Activated CD4-positive, alpha-beta T cell treated with anti-CD3 and anti-CD28 coated beads for 24 hours (primary cell): ENCODE results near the gene TTC28.
"Not testable (repeated sequence)": the region's sequence is repeated elsewhere in the genome, so short reads cannot be mapped to it uniquely, and the experiment has no call there.

Experiments
- DNase-seq, 2 donors: peaks; one replicate each; pipeline ENCODE4 v3.0.0-alpha.2; 2020; ENCODE audit warnings: low read depth in 2 of 2

The TTC28 gene

GRCh38 chr22:28185130-28185529 lies 494.5 kb downstream of the TTC28 start:
- no peak for DNase-seq

DNA sequence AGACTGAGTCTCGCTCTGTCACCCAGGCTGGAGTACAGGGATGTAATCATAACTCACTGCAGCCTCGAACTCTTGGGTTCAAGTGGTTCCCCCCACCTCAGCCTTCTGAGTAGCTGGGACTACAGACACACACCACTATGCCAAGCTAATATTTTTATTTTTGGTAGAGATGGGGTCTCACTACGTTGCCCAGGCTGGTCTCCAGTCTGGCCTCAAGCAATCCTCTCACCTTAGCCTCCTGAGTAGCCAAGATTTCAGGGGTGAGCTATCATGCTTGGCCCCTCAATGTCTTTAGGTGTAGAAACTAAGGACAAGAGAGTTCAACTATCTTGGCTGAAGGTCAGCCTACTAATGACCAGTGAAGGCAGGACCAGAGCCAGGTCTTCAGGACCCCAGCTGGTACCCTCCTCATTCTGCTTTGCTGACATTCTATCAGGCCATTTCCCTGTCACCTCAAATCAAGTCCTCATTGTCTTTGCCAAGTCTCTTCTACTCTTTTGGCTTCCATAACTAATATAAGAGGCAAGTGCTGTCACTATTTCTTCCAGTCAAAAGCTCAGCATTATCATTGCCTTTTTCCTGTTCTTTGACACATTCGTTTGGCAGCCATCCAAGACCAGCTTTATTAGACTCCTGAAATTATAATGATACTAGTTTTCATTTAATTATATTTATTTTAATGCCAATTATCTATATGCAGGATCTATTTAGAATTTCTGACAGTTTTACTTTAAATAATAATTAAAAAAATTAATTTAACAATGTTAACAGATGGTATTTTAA lies 496.4 kb downstream of the TTC28 start:
- no peak for DNase-seq

DNA sequence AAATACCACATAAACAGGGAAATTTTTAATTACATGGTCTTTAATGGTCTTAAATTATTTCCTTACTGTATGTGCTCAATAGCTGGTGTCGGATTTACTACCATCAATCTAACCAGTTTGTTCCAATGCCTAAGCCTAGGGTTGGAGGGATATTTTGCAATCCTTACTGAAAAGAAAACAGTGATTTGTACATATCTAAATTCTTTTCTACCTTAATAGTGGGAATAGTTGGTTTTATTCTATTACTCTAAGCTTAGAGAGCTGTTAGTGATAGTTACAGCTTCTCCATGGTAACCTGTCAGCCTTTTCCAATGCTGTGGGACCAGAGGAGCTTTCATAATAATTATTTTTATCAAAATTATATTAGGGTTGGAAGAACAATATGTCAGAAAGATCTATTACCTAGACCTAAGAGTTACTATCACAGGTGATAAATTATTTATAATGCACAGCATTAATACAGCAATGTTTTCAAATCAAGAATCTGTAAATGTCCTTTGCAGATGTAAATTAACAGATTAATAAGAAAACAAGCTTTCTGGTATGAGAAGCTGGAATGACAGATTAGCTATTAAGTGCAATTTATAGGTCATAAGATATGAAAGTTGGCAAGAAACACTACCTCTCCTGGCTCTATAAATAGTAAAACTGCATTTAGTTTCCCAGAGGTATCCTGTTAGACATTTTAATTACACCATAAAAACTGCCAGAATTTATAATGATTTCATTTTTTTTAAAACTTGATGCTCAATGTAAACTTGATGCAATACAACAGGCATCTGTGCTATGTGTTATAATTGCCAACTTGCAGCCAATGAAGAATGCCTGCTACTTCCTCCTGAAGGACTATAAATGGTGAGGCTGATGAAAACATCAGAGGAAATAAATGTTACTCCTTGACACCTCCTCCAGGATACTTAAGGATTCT lies 498.6 kb downstream of the TTC28 start:
- no peak for DNase-seq

DNA sequence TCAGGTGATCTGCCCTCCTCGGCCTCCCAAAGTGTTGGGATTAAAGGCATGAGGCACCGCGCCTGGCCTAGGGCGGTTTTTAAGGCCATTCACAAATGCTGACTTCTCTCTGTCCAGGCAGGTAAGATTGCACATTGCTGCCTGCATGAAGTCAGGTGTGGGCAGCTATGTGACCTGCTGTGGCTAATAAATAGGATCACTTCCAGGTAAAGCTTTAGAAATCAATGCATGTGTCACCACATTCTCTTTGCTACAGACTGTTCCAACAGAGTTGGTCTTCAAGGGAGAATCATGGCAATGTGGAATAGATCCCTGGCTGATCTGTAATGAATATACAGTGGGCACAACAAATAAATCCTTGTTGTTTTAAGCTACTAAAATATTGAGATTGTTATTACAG lies 500.2 kb downstream of the TTC28 start:
- no peak for DNase-seq

- no peak for DNase-seq
These were observed 503.7 kb downstream of the TTC28 start for GRCh38 chr22:28175730-28176492.

GRCh38 chr22:28174509-28174908 lies 505.1 kb downstream of the TTC28 start:
- no peak for DNase-seq

- DNase-seq, result no peak
These were observed 506.6 kb downstream of the TTC28 start for GRCh38 chr22:28172892-28173670.

GRCh38 chr22:28171712-28172111 lies 507.9 kb downstream of the TTC28 start:
- DNase-seq, result no peak

- no peak for DNase-seq
These were observed 508.5 kb downstream of the TTC28 start for GRCh38 chr22:28171115-28171514.

GRCh38 chr22:28169314-28169713 lies 510.3 kb downstream of the TTC28 start:
- not testable (repeated sequence) for DNase-seq

DNA sequence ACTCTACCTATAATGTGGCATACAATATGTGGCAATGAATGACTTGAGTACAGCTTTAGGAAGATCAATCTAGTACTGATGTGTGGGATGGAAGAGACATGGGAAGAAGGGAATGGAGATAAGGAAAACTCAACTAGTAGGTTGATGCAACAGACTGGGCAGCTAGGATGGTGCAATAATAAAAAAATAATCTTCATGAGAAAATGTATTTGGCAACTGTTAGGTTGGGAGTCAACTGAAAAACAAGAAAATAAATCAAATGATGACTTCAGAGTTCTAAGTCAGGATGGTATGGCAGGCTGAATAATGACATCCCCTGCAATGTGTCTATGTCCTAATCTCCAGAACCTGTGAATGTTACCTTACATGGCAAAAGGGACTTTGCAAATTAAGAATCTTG lies 523.8 kb downstream of the TTC28 start:
- no peak for DNase-seq

- DNase-seq, result no peak
These were observed 524.8 kb downstream of the TTC28 start for GRCh38 chr22:28154861-28155260.

DNA sequence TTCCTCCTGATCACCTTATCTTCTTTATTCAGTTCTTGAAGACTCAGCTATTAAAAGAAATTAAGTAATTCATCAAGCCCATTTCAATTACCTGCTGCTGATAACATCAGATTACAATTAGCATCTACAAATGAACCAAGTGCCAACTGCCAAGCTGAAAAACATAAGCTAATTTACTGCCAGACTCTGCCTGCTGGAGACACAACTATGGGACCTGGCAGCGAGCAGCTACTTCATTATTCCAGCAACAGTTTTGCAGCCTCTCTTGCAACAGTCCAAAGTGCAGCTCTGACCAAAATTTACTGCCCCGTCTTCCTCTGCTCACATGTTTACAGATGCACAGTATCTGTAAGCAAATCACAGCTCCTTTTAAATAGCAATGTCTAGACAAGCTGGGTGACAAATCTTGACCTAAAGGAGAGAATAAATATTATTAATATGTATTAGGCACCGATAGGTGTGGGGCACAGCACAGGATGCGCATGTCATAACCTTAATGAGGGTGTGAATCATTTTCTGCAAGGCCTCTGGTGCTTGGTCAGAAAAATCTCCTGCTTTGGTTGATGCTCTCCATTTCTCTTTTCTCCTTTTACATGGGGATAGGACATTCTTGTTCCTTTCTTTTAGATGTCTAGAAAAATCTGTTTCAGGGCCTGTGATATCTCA lies 528.4 kb downstream of the TTC28 start:
- no peak for DNase-seq

DNA sequence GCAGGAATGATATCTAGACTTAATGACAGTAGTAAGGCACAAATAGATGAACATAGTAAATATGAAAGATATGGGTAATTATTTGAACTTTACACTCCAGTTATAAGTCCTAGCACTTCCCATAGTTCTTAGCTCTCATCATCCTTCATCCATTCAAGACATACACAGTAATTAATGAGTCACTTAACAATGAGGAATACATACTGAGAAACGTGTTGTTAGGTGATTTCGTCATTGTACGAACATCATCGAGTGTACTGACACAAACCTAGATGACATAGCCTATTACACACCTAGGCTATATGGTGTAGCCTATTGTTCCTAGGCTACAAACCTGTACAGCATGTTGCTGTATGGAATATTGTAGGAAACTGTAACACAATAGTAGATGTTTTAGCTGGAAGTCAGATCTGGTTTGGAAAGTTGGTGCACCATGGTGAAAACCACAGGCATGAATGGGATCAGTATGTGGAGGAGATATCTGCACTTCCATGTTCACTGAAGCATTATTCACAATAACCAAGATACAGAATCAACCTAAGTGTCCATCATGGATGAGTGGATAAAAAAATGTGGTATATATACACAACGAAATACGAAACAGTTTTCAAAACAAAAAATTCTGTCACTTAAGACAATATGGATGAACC lies 530.7 kb downstream of the TTC28 start:
- no peak for DNase-seq

DNA sequence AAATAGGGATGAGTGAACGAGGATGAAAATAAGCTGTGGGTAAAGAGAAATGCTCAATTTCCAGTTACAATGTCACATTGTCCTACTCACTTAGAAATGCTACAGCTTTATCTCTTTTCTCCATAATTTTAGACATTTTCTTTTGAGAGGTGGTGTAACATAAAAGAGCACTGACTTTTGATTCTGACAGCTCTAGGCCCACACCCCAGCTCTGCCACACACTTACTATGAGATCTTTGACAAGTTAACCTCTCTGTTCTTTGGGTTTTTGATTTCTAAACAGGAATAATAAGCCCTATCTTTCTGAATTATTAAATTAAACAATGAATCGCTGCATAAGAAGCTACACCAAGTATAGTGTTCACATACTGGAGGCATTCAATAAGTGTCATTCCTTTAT lies 532.2 kb downstream of the TTC28 start:
- DNase-seq, result no peak

- DNase-seq, result no peak
These were observed 533.0 kb downstream of the TTC28 start for GRCh38 chr22:28146401-28147314.

DNA sequence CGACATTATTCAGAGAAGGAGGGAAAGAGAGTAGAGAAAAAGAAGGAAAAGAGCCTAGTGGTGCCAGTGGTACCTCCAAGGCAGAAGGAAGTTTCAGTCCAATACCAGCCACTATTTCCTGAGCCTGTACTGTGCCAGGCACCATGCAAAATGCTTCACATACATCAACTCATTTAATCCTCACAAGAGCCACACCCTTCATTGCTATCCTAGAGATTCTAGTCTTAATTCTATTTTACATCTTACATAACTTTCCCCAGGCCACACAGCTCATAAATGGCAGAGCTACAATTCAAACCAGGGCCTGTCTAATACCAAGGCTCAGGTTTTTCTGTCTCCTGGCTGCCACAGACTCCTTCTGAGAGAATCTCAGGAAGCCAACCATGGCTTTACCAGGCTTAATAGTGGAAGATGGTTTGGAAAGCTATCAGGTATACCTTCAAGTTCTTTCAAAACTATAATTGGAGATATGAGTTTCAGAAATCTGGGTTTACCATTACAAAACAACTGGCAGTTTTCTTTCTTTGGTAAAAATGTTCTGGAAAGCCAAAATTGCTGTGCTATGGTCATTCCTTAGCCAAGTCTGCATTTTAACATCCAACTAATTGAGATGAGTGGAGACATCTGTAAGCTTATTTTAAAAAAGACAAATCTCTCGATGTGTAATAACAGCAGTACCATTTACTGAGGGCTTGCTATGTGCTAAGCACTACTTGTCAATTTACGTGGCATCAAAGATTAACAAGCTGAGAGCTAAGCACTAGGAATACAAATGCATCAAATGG lies 535.5 kb downstream of the TTC28 start:
- no peak for DNase-seq

- no peak for DNase-seq
These were observed 536.3 kb downstream of the TTC28 start for GRCh38 chr22:28143241-28143865.
